Neuron (in vitro differentiated cells): ENCODE data around the gene VGLL2.
"Not testable (repeated sequence)": the region's sequence is repeated elsewhere in the genome, so short reads cannot be mapped to it uniquely, and the experiment has no call there.

Experiments used
- H2AFZ ChIP-seq: one replicate; pipeline ENCODE4 v1.6.1; 2013; ENCODE audit warnings: low read depth, mild to moderate bottlenecking, inconsistent platforms, low read length, moderate library complexity
- H3K27me3 ChIP-seq: one replicate; pipeline ENCODE4 v1.6.1; 2013; ENCODE audit warnings: low read length; ENCODE audit not compliant: insufficient read depth
- H3K36me3 ChIP-seq: one replicate; pipeline ENCODE4 v1.6.1; 2013; ENCODE audit warnings: low read length; ENCODE audit not compliant: insufficient read depth
- H3K4me1 ChIP-seq: one replicate; pipeline ENCODE4 v1.6.1; 2013; ENCODE audit warnings: low read length; ENCODE audit not compliant: insufficient read depth
- H3K4me3 ChIP-seq: 2 replicates; pipeline ENCODE4 v1.5.1; 2013; ENCODE audit warnings: mild to moderate bottlenecking, low read length, moderate library complexity
- H3K9me3 ChIP-seq: one replicate; pipeline ENCODE4 v1.6.1; 2013; ENCODE audit warnings: low read length

The VGLL2 gene, protein sequence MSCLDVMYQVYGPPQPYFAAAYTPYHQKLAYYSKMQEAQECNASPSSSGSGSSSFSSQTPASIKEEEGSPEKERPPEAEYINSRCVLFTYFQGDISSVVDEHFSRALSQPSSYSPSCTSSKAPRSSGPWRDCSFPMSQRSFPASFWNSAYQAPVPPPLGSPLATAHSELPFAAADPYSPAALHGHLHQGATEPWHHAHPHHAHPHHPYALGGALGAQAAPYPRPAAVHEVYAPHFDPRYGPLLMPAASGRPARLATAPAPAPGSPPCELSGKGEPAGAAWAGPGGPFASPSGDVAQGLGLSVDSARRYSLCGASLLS

GRCh38 chr6:117265410-117266256 is at the start of gene VGLL2:
VGLL2 (plus strand) TSS chr6:117265558; CDS start chr6:117265764, 206 bp downstream.
- Histone ChIP-seq H3K27me3 (peaks cover 87% of the 10 kb centered on the region), H3K9me3 (peaks cover 4% of the 10 kb centered on the region), H3K36me3 (no peaks in the 10 kb centered on the region), H3K4me3 (peak within 1 kb of the TSS; percentile 34), H2AFZ (peak within 1 kb of the TSS; percentile 40), H3K4me1 (peaks cover 16% of the 10 kb centered on the region)

DNA sequence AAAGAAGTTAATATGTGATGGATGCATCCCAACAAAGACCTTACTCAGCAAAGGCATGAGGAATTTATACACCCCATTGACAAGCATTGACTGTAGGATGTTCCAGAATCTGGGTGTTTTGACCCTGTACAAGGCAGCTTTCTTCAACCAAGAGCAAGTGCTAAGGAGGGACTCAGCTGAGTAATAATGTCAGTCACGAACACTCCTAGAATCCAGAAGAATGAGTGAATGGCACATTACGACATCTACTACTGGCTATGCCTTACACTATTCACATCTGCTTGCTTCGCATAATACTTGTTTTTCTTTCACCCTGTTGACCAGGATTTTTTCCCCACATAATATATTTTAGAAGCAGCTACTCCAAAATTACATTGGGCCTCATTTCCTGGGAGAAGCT is 42.5 kb upstream of the VGLL2 start:
- Histone ChIP-seq H2AFZ (no peak overlapping the region), H3K4me3 (no peak overlapping the region), H3K4me1 (no peaks in the 10 kb centered on the region), H3K36me3 (no peaks in the 10 kb centered on the region), H3K27me3 (no peaks in the 10 kb centered on the region), H3K9me3 (no peaks in the 10 kb centered on the region)

GRCh38 chr6:117226778-117227177 is 38.6 kb upstream of the VGLL2 start:
- Histone ChIP-seq H3K27me3 (no peaks in the 10 kb centered on the region), H2AFZ (no peak overlapping the region), H3K9me3 (no peaks in the 10 kb centered on the region), H3K4me3 (no peak overlapping the region), H3K4me1 (no peaks in the 10 kb centered on the region), H3K36me3 (no peaks in the 10 kb centered on the region)

DNA sequence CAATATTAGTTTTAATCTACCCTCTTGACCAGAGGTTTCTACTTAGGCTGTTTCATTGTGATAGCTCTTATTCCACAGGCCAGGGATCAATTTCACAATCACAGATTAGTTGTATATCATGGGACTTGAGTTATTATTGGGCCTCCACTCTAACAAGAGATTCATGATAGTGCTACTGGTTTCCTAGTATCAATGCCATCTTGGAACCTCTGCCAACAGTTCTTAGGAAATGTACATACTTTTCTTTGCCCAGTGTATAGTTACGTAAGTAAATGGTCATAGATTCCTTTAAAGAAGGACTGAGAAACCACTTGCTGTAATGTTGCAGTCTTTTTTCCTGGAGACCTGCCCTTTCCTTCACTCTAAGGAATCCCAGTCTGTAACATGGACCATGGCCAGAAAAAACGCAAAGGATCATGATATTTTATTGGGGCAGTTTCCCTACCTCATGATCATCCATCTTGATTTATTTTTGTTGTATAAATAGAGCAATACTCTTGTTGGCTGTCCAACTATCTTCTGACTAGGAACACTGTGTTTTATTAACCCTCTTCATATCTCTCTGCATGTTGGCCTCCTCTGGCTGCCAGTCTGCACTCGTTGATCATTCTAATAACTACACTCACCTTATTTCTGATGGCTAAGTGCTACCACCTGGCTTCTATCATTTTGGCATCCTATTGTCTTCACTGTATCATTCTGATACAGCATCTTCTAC is 38.0 kb upstream of the VGLL2 start:
- Histone ChIP-seq H3K27me3 (no peaks in the 10 kb centered on the region), H2AFZ (no peak overlapping the region), H3K4me3 (no peak overlapping the region), H3K36me3 (no peaks in the 10 kb centered on the region), H3K4me1 (no peaks in the 10 kb centered on the region), H3K9me3 (no peaks in the 10 kb centered on the region)

GRCh38 chr6:117228202-117228601 is 37.2 kb upstream of the VGLL2 start:
- Histone ChIP-seq H3K9me3 (no peaks in the 10 kb centered on the region), H3K27me3 (no peaks in the 10 kb centered on the region), H3K4me1 (no peaks in the 10 kb centered on the region), H3K4me3 (no peak overlapping the region), H2AFZ (no peak overlapping the region), H3K36me3 (no peaks in the 10 kb centered on the region)

DNA sequence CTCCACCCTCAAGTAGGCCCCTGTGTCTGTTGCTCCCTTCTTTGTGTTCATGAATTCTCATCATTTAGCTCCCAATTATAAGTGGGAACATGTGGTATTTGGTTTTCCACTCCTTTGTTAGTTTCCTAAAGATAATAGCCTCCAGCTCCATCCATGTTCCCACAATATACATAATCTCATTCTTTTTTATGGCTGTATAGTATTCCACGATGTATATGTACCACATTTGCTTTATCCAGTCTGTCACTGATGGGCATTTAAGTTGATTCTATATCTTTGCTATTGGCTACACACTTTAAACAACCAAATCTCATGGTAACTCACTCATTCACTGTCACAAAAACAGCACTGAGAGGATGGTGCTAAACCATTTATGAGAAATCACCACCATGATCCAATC is 35.5 kb upstream of the VGLL2 start:
- Histone ChIP-seq H2AFZ (no peak overlapping the region), H3K36me3 (no peaks in the 10 kb centered on the region), H3K4me1 (no peaks in the 10 kb centered on the region)

GRCh38 chr6:117231466-117231865 is 33.9 kb upstream of the VGLL2 start:
- Histone ChIP-seq H3K4me3 (no peak overlapping the region), H3K9me3 (no peaks in the 10 kb centered on the region), H3K36me3 (no peaks in the 10 kb centered on the region), H3K4me1 (no peaks in the 10 kb centered on the region), H2AFZ (no peak overlapping the region), H3K27me3 (no peaks in the 10 kb centered on the region)

More for the DNA sequence above, 35.5 kb upstream of the VGLL2 start:
- no peaks in the 10 kb centered on the region for H3K27me3 ChIP-seq
- no peaks in the 10 kb centered on the region for H3K9me3 ChIP-seq
- H3K4me3 ChIP-seq = no peak overlapping the region

GRCh38 chr6:117232196-117232595 is 33.2 kb upstream of the VGLL2 start:
- Histone ChIP-seq H2AFZ (no peak overlapping the region), H3K9me3 (no peaks in the 10 kb centered on the region), H3K36me3 (no peaks in the 10 kb centered on the region), H3K27me3 (no peaks in the 10 kb centered on the region), H3K4me3 (no peak overlapping the region), H3K4me1 (no peaks in the 10 kb centered on the region)

GRCh38 chr6:117233145-117233544 is 32.2 kb upstream of the VGLL2 start:
- Histone ChIP-seq H2AFZ (no peak overlapping the region), H3K27me3 (no peaks in the 10 kb centered on the region), H3K36me3 (no peaks in the 10 kb centered on the region), H3K4me1 (no peaks in the 10 kb centered on the region), H3K4me3 (no peak overlapping the region), H3K9me3 (no peaks in the 10 kb centered on the region)

DNA sequence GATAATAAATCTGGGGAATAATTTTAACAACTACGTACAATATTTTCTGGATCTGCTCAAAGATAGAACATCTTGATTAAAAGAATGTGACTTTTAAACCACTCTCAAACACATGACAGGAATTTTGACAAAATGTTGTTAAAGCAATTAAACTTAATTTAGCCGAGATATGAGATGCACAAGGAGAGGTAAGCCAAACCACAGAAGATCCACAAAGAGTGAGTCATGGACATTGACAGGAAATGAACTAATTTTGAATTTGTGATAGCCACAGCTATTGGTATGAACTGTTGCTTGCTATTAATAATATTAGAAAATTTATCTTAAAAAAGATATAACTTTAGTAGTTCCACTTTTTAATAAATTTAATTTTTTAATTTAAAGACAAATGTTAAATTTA is 27.8 kb upstream of the VGLL2 start:
- H3K36me3 ChIP-seq = no peaks in the 10 kb centered on the region
- H3K4me3 ChIP-seq = no peak overlapping the region
- no peaks in the 10 kb centered on the region for H3K4me1 ChIP-seq
- H3K27me3 ChIP-seq = no peaks in the 10 kb centered on the region
- no peak overlapping the region for H2AFZ ChIP-seq
- H3K9me3 ChIP-seq = no peaks in the 10 kb centered on the region

- H3K36me3 ChIP-seq, H3K9me3 ChIP-seq, H2AFZ ChIP-seq, H3K4me1 ChIP-seq, H3K27me3 ChIP-seq, H3K4me3 ChIP-seq: not testable (repeated sequence)
Measured at GRCh38 chr6:117244571-117244970, 20.8 kb upstream of the VGLL2 start.

DNA sequence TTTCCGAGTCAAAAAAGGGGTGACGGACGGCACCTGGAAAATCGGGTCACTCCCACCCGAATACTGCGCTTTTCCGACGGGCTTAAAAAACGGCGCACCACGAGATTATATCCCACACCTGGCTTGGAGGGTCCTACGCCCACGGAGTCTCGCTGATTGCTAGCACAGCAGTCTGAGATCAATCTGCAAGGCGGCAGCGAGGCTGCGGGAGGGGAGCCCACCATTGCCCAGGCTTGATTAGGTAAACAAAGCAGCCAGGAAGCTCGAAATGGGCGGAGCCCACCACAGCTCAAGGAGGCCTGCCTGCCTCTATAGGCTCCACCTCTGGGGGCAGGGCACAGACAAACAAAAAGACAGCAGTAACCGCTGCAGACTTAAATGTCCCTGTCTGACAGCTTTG is 20.4 kb upstream of the VGLL2 start:
- not testable (repeated sequence) for H3K27me3 ChIP-seq, H3K4me1 ChIP-seq, H3K9me3 ChIP-seq, H2AFZ ChIP-seq, H3K4me3 ChIP-seq, H3K36me3 ChIP-seq

GRCh38 chr6:117253785-117254184 is 11.6 kb upstream of the VGLL2 start:
- no peaks in the 10 kb centered on the region for H3K9me3 ChIP-seq
- no peaks in the 10 kb centered on the region for H3K4me1 ChIP-seq
- H3K27me3 ChIP-seq = no peaks in the 10 kb centered on the region
- no peak overlapping the region for H2AFZ ChIP-seq
- H3K36me3 ChIP-seq = no peaks in the 10 kb centered on the region
- no peak overlapping the region for H3K4me3 ChIP-seq
